ENCODE results near the gene SFRP4. TPM values are rescaled to one million over a fixed set of nuclear protein-coding genes. Genes with fewer than 3 reads are reported as not detected.

SFRP4 gene
- total and polyA plus RNA-seq, 2 donors (not counting 3 experiments of a cell fraction or from before 2014, with no cell fraction given): not detected

DNA sequence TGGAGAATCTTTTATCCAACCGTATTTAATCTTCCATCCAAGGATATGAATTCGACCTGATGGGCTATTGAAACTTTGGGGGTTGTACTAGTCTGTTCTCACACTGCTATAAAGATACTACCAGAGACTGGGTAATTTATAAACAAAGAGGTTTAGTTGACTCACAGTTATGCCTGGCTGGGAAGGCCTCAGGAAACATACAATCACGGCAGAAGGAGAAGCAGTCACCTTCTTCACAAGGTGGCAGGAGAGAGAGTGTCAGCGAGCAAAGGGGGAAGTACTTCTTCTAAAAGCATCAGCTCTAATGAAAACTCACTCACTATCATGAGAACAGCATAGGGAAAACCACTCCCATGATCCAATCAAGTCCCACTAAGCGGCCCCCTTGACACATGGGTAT lies 47.6 kb upstream of the SFRP4 start:
- H3K9me1 ChIP-seq (replicated peaks; ENCODE audit: control insufficient read depth, extremely low read depth, insufficient read depth, low read length): no peaks in the 10 kb centered on the region
- TF ChIP-seq GATA2 (IDR thresholded peaks at IDR 0.05; ENCODE audit: insufficient read depth, insufficient read length, low read depth, low read length) (no peak), JUN (IDR thresholded peaks at IDR 0.05; ENCODE audit: borderline replicate concordance, insufficient read depth, insufficient read length, low read depth) (no peak), POLR2AphosphoS5 (IDR thresholded peaks at IDR 0.05; ENCODE audit: insufficient read depth, low read depth, low read length) (no peak), FOS (IDR thresholded peaks at IDR 0.05; ENCODE audit: borderline replicate concordance, insufficient read depth, low read length) (no peak), MYC (IDR thresholded peaks at IDR 0.05; ENCODE audit: low read depth, low read length) (no peak), EZH2 (IDR thresholded peaks at IDR 0.05; ENCODE audit: borderline replicate concordance, low read depth, low read length, severe bottlenecking) (no peak), POLR2A (IDR thresholded peaks at IDR 0.05; ENCODE audit: low read depth, low read length) (no peak)
- TF ChIP-seq, protein P1, sequence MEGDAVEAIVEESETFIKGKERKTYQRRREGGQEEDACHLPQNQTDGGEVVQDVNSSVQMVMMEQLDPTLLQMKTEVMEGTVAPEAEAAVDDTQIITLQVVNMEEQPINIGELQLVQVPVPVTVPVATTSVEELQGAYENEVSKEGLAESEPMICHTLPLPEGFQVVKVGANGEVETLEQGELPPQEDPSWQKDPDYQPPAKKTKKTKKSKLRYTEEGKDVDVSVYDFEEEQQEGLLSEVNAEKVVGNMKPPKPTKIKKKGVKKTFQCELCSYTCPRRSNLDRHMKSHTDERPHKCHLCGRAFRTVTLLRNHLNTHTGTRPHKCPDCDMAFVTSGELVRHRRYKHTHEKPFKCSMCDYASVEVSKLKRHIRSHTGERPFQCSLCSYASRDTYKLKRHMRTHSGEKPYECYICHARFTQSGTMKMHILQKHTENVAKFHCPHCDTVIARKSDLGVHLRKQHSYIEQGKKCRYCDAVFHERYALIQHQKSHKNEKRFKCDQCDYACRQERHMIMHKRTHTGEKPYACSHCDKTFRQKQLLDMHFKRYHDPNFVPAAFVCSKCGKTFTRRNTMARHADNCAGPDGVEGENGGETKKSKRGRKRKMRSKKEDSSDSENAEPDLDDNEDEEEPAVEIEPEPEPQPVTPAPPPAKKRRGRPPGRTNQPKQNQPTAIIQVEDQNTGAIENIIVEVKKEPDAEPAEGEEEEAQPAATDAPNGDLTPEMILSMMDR (IDR thresholded peaks at IDR 0.05; ENCODE audit: extremely low read depth in 1 of 2, insufficient read depth in 1 of 2, low read depth in 1 of 2, low read length in 2 of 2): no peak
- TF ChIP-seq, protein P2, sequence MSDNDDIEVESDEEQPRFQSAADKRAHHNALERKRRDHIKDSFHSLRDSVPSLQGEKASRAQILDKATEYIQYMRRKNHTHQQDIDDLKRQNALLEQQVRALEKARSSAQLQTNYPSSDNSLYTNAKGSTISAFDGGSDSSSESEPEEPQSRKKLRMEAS (IDR thresholded peaks at IDR 0.05; ENCODE audit: insufficient read depth, insufficient read length): no peak
- no peak for DNase-seq (ENCODE audit: low read depth, low spot score)
- no peaks in the 10 kb centered on the region for H3K27me3 ChIP-seq (ENCODE audit: control insufficient read depth in 2 of 2, insufficient read depth in 2 of 2, low read length in 2 of 2)
- H2AFZ ChIP-seq (ENCODE audit: low read depth, low read length): no peak overlapping the region
- no peaks in the 10 kb centered on the region for H3K4me1 ChIP-seq (ENCODE audit: control insufficient read depth, extremely low read depth, insufficient read depth, low read length)
- H3K79me2 ChIP-seq (ENCODE audit: control insufficient read depth, insufficient read depth, low read length): no peaks in the 10 kb centered on the region
- dilution Hi-C loops (cut with MboI; ENCODE audit: extremely low pct_ligation_motif_present, low sequenced_read_pairs) (no loop called here), intact Hi-C loops (cut with micrococcal nuclease) (no loop called here)
- H3K4me2 ChIP-seq (ENCODE audit: insufficient read depth, low read length): no peak overlapping the region
- FAIRE-seq: no peak
- no peak overlapping the region for H3K4me3 ChIP-seq (replicated peaks in 1 of 3; ENCODE audit: insufficient read depth in 1 of 3, low read depth in 1 of 3, low read length in 3 of 3)
- H3K27ac ChIP-seq (ENCODE audit: insufficient read depth, low read depth, low read length): no peak overlapping the region
- no peaks in the 10 kb centered on the region for H4K20me1 ChIP-seq (replicated peaks; ENCODE audit: control insufficient read depth, extremely low read depth, insufficient read depth, low read length)
- ChIA-PET POLR2A (no interaction called here), CTCF (no interaction called here)
- H3K9ac ChIP-seq (replicated peaks; ENCODE audit: extremely low read depth, insufficient read depth, low read length): no peak overlapping the region
- no TSS peak for BruUV-seq (replicated peaks)
- H3K9me3 ChIP-seq (replicated peaks; ENCODE audit: control insufficient read depth, insufficient read depth, low read length): no peaks in the 10 kb centered on the region
- no peaks in the 10 kb centered on the region for H3K36me3 ChIP-seq (ENCODE audit: control insufficient read depth in 2 of 2, extremely low read depth in 1 of 2, insufficient read depth in 2 of 2, low read length in 2 of 2)
